ENCODE results near the gene MFAP5. TPM values are rescaled to one million over a fixed set of nuclear protein-coding genes. Genes with fewer than 3 reads are reported as not detected.

The MFAP5 gene
- total RNA-seq, 1 donor from 2014 or later: 174 TPM

- H3K4me1 ChIP-seq: no peaks in the 10 kb centered on the region
- no peak for TF ChIP-seq CTCF (IDR thresholded peaks at IDR 0.05)
- intact Hi-C loops (cut with DNase I): loop anchor here (5.0 kb wide), 1 partner anchor 228 kb away; no protein-coding TSS in a partner anchor
- no peaks in the 10 kb centered on the region for H3K36me3 ChIP-seq
- peak in 1 of 2 donors; percentile 77 for DNase-seq (ENCODE audit: low spot score in 2 of 2)
- peak overlapping the region in 1 of 2 donors; percentile 43 for H3K27ac ChIP-seq
- H3K9me3 ChIP-seq: no peaks in the 10 kb centered on the region
- H3K27me3 ChIP-seq: no peaks in the 10 kb centered on the region
- H3K4me3 ChIP-seq: no peak overlapping the region
Observed at GRCh38 chr12:8664228-8664913, 1.7 kb upstream of the MFAP5 start.

- Histone ChIP-seq H3K9me3 (no peaks in the 10 kb centered on the region), H3K4me1 (no peaks in the 10 kb centered on the region), H3K4me3 (no peak overlapping the region), H3K27ac (no peak overlapping the region), H3K36me3 (no peaks in the 10 kb centered on the region), H3K27me3 (no peaks in the 10 kb centered on the region)
- no peak for TF ChIP-seq CTCF (IDR thresholded peaks at IDR 0.05)
- no peak for DNase-seq (ENCODE audit: low spot score in 2 of 2)
- intact Hi-C loops (cut with DNase I): loop anchor here (5.0 kb wide), 1 partner anchor 231 kb away; no protein-coding TSS in a partner anchor
Observed at GRCh38 chr12:8661751-8662150, 875 bp downstream of the MFAP5 start.

GRCh38 chr12:8661016-8661415 is 1.6 kb downstream of the MFAP5 start:
- peak in 1 of 2 donors; percentile 24 for DNase-seq (ENCODE audit: low spot score in 2 of 2)
- intact Hi-C loops (cut with DNase I): loop anchor here (5.0 kb wide), 1 partner anchor 231 kb away; no protein-coding TSS in a partner anchor
- H3K36me3 ChIP-seq: no peaks in the 10 kb centered on the region
- no peaks in the 10 kb centered on the region for H3K27me3 ChIP-seq
- TF ChIP-seq CTCF (IDR thresholded peaks at IDR 0.05): no peak
- no peaks in the 10 kb centered on the region for H3K9me3 ChIP-seq
- H3K4me3 ChIP-seq: peak overlapping the region in 1 of 2 donors; percentile 5
- H3K4me1 ChIP-seq: no peaks in the 10 kb centered on the region
- no peak overlapping the region for H3K27ac ChIP-seq

DNA sequence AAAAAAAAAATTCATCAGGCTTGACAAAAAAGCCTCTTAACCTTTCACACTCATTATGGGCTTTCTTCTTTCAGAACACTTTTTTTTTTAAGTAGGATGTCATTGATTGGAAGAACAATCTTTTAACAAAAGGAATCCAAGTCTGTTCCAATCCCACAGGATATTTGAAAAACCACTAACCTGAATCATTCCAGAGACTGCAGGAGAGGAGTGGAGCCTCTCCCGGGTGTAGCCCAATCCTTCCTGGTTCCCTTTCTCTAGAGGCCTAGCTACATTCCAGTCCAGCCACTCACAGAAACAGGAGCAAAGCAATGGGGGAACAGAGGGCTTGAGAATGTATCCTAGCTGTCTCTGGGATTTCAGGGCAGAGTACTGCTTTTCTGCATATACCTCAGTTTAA is 4.3 kb downstream of the MFAP5 start:
- DNase-seq (ENCODE audit: low spot score in 2 of 2): no peak
- no peak overlapping the region for H3K4me3 ChIP-seq
- no peak for TF ChIP-seq CTCF (IDR thresholded peaks at IDR 0.05)
- H3K36me3 ChIP-seq: no peaks in the 10 kb centered on the region
- no peaks in the 10 kb centered on the region for H3K4me1 ChIP-seq
- no peak overlapping the region for H3K27ac ChIP-seq
- intact Hi-C loops (cut with DNase I): loop anchor here (10.0 kb wide), 1 partner anchor 386 kb away; no protein-coding TSS in a partner anchor
- H3K9me3 ChIP-seq: no peaks in the 10 kb centered on the region
- no peaks in the 10 kb centered on the region for H3K27me3 ChIP-seq

- TF ChIP-seq CTCF (IDR thresholded peaks at IDR 0.05): no peak
- Histone ChIP-seq H3K36me3 (no peaks in the 10 kb centered on the region), H3K27ac (no peak overlapping the region), H3K27me3 (no peaks in the 10 kb centered on the region), H3K4me1 (no peaks in the 10 kb centered on the region), H3K4me3 (no peak overlapping the region), H3K9me3 (no peaks in the 10 kb centered on the region)
- intact Hi-C loops (cut with DNase I): loop anchor here (10.0 kb wide), 1 partner anchor 389 kb away; no protein-coding TSS in a partner anchor
- DNase-seq (ENCODE audit: low spot score in 2 of 2): no peak
Observed at GRCh38 chr12:8655421-8655820, 7.2 kb downstream of the MFAP5 start.

Data from ascending aorta (tissue), 2 donors.